HG03064 (cell line): Measurements from ENCODE around the gene NOXA1.
"Not testable (repeated sequence)": the region's sequence is repeated elsewhere in the genome, so short reads cannot be mapped to it uniquely, and the experiment has no call there.

Experiments
- ATAC-seq: cut with Tn5 transposase; IDR thresholded peaks from one replicate; pipeline ENCODE4 v1.9.1; 2021; ENCODE audit warnings: low read depth; ENCODE audit not compliant: unreplicated experiment

Gene NOXA1

DNA sequence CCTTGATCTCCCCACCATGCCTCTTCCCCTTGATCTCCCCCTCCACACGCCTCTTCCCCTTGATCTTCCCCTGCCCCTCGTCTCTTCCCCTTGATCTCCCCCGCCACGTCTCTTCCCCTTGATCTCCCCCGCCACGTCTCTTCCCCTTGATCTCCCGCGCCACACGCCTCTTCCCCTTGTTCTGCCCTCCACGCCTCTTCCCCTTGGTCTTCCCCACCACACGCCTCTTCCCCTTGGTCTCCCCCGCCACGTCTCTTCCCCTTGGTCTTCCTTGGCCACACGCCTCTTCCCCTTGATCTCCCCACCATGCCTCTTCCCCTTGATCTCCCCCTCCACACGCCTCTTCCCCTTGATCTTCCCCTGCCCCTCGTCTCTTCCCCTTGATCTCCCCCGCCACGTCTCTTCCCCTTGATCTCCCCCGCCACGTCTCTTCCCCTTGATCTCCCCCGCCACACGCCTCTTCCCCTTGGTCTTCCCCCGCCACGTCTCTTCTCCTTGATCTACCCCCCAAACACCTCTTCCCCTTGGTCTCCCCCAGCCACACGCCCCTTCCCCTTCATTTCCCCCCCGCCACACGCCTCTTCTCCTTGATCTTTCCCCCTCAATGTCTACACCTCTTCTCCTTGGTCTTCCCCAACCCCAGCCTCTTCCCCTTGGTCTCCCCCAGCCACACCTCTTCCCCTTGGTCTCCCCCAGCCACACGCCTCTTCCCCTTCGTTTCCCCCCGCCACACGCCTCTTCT is 28.2 kb downstream of the NOXA1 start:
- ATAC-seq = not testable (repeated sequence)

- no peak for ATAC-seq
Measured at GRCh38 chr9:137452006-137452760, 29.0 kb downstream of the NOXA1 start.

DNA sequence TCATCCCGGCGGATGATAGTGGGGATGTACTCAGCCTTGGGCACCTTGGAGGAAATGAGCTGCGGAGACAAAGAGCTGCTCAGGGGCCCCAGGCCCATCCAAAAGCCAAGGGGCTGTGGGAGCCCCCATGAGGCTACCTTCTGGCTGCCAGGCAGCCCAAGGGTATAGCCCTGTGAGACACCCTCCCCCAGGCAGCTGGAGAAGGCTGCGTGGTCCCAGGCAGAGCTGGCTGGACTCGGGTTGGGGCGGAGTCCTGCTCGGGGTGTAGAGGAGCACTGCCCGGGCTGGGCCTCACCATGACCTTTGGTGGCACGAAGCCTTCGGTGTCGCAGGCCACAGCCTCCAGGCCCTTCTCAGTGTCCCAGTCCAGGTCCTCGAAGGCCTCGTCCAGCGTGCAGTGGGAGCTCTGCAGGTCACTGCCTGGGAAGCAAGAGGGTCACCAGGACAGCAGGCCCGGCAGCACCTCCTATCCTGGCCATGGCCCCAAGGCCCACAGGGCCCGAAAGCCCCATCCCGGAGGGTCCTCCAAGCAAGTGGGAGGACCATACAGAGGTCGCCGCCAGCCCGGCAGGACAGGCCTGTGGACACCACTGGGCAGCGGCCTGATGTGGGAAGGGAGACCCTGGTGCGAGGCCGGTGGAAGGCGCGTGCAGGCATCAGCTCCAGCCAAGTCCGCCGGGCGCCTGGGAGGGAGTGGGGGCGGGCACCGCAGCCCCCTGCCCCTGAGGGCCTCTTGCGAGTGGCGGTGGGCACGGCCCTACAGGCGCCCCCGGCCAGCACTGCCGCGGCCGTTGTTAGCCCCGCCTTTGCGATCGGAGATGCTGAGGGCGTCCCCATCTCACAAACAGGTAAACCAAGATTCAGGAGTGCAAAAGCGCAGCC is 29.8 kb downstream of the NOXA1 start:
- no peak for ATAC-seq

- no peak for ATAC-seq
Measured at GRCh38 chr9:137453643-137454081, 30.5 kb downstream of the NOXA1 start.

DNA sequence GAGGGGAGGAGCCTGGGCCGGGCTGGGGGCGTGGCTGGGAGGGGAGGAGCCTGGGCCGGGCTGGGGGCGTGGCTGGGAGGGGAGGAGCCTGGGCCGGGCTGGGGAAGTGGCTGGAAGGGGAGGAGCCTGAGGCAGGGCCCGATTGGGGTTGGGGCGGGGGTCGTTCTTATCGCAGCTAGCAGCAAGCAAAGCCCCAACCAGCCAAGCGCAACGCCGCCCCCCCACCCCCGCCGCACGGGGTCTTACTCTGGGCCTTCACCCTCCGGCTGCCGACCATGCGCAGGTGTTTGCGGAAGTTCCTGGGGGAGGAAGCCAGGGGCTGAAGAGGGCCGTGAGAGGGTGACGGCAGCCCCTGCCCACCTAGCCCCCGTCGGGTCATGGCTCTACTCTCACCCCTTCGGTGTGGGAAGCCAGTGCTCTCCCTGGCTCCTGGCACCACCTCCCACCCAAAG is 31.0 kb downstream of the NOXA1 start:
- ATAC-seq = no peak

GRCh38 chr9:137454597-137455358 is 31.6 kb downstream of the NOXA1 start:
- ATAC-seq = no peak

- ATAC-seq = no peak
Measured at GRCh38 chr9:137455359-137455991, 32.3 kb downstream of the NOXA1 start.

GRCh38 chr9:137456061-137456863 is 33.1 kb downstream of the NOXA1 start:
- no peak for ATAC-seq

- ATAC-seq = no peak
Measured at GRCh38 chr9:137456864-137457405, 33.7 kb downstream of the NOXA1 start.

DNA sequence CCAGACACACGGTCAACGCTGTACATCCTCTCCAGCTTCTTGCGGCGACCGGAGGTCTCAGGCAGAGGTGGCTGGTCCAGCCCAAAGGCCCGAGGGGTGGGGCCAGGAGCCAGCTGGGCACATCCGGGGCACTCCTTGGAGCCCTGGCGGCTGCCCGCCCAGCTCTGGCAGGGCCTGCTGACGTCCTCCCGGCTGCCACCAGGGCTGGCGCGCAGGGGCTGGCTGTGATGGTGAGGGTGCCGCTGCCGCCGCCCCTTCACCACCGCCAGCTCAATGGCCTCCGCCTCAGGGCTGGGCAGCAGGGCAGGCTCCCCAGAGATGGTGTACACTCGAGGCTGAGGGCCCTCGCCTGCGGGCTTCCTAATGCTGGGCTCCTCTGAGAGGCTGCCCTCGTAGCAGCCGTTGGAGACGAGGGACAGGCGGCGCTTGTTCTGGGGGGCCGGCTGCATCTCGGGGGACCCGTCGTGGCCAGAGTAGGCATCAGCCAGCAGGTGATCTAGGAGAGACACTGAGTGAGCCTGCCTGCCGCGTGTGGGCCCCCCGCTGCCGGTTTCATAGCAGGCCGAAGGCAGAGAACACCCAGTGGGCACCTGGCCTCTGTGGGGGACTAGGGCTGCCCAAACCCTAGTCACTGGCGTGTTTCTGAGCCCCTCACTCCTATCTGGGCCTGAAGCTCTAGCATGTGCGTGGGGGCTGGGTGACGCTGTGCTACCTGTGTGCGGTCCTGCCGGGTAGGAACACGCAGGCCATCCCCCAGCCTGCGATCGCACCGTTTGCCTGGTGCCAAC is 34.4 kb downstream of the NOXA1 start:
- ATAC-seq = no peak

- ATAC-seq = no peak
Measured at GRCh38 chr9:137458194-137459151, 35.3 kb downstream of the NOXA1 start.

GRCh38 chr9:137459152-137459600 is 36.0 kb downstream of the NOXA1 start, which contains the start of gene NSMF:
Gene NSMF, minus strand, starts transcription at chr9:137459334. Its CDS starts 232 bp downstream, at chr9:137459102.
- no peak for ATAC-seq

- no peak for ATAC-seq
Measured at GRCh38 chr9:137459601-137460362, 36.6 kb downstream of the NOXA1 start.

DNA sequence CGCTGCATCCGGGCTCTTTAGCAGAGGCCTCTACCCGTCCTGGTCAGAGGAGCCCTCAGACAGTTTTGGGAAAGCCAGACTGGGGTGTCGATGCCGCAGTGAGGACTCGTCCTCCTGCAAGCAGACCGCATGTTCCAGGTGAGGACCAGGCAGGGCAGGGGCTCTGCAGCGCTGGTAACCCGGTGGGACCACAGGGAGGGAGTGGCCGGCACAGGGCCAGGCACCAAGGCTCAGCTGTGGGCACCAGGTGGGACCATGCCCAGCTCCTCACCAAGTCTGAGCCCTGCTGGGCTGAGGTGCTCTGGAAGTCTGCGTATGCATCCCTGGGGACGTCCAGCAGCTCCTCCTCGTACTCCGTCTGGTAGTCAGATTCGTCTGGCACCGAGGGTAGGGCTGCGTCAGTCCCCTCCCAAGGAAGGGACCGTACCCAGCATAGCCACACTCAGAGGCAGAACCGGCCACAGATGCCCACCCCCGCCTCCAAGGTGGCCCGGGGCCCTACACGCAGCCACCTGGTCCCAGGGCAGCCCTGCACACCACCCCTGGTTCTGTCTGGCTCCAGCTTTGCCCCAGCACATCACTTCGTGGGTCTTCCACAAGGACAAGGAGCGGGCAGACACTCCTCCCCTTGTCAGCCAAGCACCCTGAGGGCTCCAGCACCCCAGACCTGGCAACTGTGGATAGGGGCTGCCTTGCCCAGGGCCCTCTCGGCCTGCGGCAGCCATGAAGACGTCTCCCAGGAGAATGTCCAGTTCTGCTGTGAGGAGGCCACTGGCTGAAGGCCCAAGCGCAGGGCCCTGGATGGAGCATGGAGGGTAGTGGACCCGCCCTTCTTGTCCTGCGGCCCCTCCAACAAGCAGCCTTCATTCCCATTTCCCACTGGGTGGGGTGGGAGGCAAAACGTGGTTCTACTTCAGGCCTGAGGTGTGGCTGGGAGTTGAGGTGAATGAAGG is 37.4 kb downstream of the NOXA1 start:
- ATAC-seq = no peak

- no peak for ATAC-seq
Measured at GRCh38 chr9:137461316-137461662, 38.1 kb downstream of the NOXA1 start.
